ENCODE data around the gene GNG13. TPM values are rescaled to one million over a fixed set of nuclear protein-coding genes. Genes with fewer than 3 reads are reported as not detected.

GNG13 gene
- total RNA-seq, 4 donors from 2014 or later = not detected

DNA sequence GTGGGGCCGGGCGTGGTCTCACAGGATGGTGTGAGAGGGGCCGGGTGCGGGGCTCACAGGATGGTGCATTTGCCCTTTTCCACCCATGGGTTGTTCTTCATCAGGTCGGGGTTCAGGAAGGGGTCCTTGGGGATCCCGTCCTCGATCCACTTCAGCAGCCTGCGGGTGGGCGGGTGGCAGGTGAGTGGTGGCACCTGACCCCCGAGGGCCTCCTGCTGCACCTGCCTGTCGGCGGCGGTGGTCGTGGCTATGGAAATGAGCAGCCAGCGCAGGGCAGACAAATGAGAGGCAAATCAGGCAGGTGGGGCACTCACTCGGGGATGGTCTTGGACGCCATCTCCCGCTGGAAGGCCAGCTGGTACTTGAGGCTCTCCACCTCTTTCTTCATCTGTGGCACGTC is 1.9 kb downstream of the GNG13 start:
- peaks cover 82% of the 10 kb centered on the region for H3K27me3 ChIP-seq
- ATAC-seq = no peak
- 93 to 100% methylated on average over 2 to 3 of the region's 19 CpGs for WGBS, 2 donors (ENCODE audit: low coverage in 1 of 2)

DNA sequence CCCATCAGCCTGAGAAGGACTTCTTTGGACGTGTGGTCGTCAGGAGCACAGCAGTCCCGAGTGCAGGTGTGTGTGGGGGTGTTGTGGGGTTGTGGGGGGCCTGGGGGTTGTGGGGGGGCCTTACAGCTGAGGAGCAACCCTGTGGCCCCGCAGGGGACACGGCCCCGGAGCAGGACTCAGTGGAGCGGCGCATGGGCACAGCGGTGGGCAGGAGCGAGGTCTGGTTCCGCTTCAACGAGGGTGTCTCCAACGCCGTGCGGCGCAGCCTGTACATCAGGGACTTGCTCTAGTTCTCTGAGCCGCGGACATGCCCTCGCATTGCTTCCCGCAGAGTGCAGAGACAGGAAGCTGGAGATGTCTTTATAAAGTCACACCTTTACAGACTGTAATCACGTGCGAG is 2.8 kb downstream of the GNG13 start:
- no peak overlapping the region for H3K4me3 ChIP-seq
- no peak for ATAC-seq
- peaks cover 0 to 7% of the 10 kb centered on the region in 2 donors for H3K36me3 ChIP-seq
- no peak overlapping the region for H3K27ac ChIP-seq
- 88 to 100% methylated on average over 1 to 6 of the region's 22 CpGs for WGBS, 2 donors (ENCODE audit: low coverage in 1 of 2)
- TF ChIP-seq EP300 (IDR thresholded peaks at IDR 0.05) (no peak), POLR2A (IDR thresholded peaks at IDR 0.05) (no peak), POLR2AphosphoS5 (IDR thresholded peaks at IDR 0.05) (no peak)
- TF ChIP-seq, protein P1, sequence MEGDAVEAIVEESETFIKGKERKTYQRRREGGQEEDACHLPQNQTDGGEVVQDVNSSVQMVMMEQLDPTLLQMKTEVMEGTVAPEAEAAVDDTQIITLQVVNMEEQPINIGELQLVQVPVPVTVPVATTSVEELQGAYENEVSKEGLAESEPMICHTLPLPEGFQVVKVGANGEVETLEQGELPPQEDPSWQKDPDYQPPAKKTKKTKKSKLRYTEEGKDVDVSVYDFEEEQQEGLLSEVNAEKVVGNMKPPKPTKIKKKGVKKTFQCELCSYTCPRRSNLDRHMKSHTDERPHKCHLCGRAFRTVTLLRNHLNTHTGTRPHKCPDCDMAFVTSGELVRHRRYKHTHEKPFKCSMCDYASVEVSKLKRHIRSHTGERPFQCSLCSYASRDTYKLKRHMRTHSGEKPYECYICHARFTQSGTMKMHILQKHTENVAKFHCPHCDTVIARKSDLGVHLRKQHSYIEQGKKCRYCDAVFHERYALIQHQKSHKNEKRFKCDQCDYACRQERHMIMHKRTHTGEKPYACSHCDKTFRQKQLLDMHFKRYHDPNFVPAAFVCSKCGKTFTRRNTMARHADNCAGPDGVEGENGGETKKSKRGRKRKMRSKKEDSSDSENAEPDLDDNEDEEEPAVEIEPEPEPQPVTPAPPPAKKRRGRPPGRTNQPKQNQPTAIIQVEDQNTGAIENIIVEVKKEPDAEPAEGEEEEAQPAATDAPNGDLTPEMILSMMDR (IDR thresholded peaks at IDR 0.05) = no peak
- H3K4me1 ChIP-seq = no peaks in the 10 kb centered on the region
- H3K9me3 ChIP-seq = no peaks in the 10 kb centered on the region
- H3K27me3 ChIP-seq = peaks cover 72% of the 10 kb centered on the region

More for the DNA sequence above, 1.9 kb downstream of the GNG13 start:
- no peak overlapping the region for H3K4me3 ChIP-seq
- no peaks in the 10 kb centered on the region for H3K9me3 ChIP-seq
- H3K4me1 ChIP-seq = no peaks in the 10 kb centered on the region
- TF ChIP-seq POLR2AphosphoS5 (IDR thresholded peaks at IDR 0.05) = no peak
- TF ChIP-seq, protein P1 (IDR thresholded peaks at IDR 0.05) = no peak
- no peak for TF ChIP-seq EP300 (IDR thresholded peaks at IDR 0.05)
- no peak for TF ChIP-seq POLR2A (IDR thresholded peaks at IDR 0.05)
- H3K36me3 ChIP-seq = peaks cover 0 to 2% of the 10 kb centered on the region in 2 donors
- no peak overlapping the region for H3K27ac ChIP-seq

DNA sequence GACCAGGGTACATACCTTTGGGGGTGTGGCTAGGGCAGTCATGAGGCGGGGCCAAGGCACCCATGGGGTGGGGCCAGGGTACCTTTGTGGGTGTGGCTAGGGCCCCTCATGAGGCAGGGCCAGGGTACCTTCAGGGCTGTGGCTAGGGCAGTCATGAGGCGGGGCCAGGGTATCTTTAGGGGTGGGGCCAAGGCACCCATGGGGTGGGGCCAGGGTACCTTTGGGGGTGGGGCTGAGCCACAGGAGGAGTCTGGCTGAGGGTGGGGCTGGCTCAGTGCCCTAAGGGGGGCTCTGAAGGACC is 3.5 kb downstream of the GNG13 start:
- no peak for ATAC-seq

DNA sequence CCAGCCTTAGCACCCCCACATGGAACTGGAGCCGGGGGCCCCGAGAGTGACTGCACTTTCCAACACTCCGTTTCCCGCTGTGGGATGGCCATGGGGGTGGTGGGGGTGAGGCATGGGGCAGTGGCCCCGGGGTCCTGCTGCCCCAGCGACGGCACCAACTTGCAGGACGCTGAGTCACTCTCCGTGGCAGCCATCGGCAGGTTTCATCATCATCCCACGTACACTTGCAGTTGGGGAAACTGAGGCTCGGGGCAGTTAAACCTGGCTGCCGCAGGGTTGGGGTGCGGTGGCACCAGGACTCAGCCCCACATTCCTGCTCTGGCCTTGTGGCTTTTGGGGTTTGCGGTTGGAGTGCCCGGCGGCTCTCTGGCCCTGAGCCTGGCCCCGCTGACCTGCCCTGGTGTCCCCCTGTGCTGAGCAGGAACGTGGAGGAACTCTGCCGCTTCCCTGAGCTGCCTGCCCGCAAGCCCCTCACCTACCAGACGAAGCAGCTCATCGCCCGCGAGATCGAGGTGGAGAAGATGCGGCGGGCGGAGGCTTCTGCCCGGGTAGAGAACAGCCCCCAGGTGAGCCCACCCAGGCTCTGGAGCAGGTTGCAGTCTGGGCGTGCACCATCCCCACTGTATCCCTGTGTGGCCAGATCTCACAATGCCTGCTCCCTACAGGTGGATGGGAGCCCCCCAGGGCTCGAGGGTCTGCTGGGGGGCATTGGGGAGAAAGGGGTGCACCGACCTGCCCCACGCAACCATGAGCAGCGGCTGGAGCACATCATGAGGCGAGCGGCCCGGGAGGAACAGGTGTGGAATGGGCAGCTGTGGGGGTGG is 4.0 kb downstream of the GNG13 start:
- peaks cover 61% of the 10 kb centered on the region for H3K27me3 ChIP-seq

More for the DNA sequence above, 3.5 kb downstream of the GNG13 start:
- Histone ChIP-seq H3K27me3 (peaks cover 66% of the 10 kb centered on the region), H3K9me3 (no peaks in the 10 kb centered on the region), H3K27ac (no peak overlapping the region), H3K4me1 (no peaks in the 10 kb centered on the region), H3K4me3 (no peak overlapping the region), H3K36me3 (peaks cover 0 to 7% of the 10 kb centered on the region in 2 donors)
- TF ChIP-seq, protein P1 (IDR thresholded peaks at IDR 0.05) = no peak
- TF ChIP-seq POLR2AphosphoS5 (IDR thresholded peaks at IDR 0.05) (no peak), EP300 (IDR thresholded peaks at IDR 0.05) (no peak), POLR2A (IDR thresholded peaks at IDR 0.05) (no peak)
- no CpG with 5 or more reads among the region's 2 CpGs for WGBS, 2 donors (ENCODE audit: low coverage in 1 of 2)

More for the DNA sequence above, 4.0 kb downstream of the GNG13 start:
- Histone ChIP-seq H3K4me1 (no peaks in the 10 kb centered on the region), H3K36me3 (peaks cover 0 to 12% of the 10 kb centered on the region in 2 donors), H3K9me3 (no peaks in the 10 kb centered on the region), H3K4me3 (no peak overlapping the region), H3K27ac (no peak overlapping the region)
- TF ChIP-seq, protein P1 (IDR thresholded peaks at IDR 0.05) = no peak
- TF ChIP-seq POLR2AphosphoS5 (IDR thresholded peaks at IDR 0.05) (no peak), EP300 (IDR thresholded peaks at IDR 0.05) (no peak), POLR2A (IDR thresholded peaks at IDR 0.05) (no peak)
- no peak for ATAC-seq
- WGBS, 2 donors (ENCODE audit: low coverage in 1 of 2) = no CpG with 5 or more reads among the region's 38 CpGs

All from gastroesophageal sphincter (tissue), 4 donors.